OCI-LY1 (cell line): ENCODE measurements around the gene AFAP1.

Source experiments
- H2AFZ ChIP-seq: fragments of 200-600 bp; sonication (generic), shearing (Covaris generic); 2 replicates; pipeline ENCODE4 v1.6.0; 2014; ENCODE audit warnings: antibody characterized with exemption, mild to moderate bottlenecking, low read length
- H3F3A ChIP-seq: fragments of 200-600 bp; sonication (generic), shearing (Covaris generic); 2 replicates; pipeline ENCODE4 v1.6.0; 2014; ENCODE audit warnings: mild to moderate bottlenecking, antibody characterized with exemption, low read length, moderate library complexity; ENCODE audit not compliant: insufficient read depth
- H3K27ac ChIP-seq: fragments of 200-600 bp; sonication (generic); 2 replicates; pipeline ENCODE4 v1.5.1; 2014; ENCODE audit warnings: low read length, mixed run types, mild to moderate bottlenecking, low read depth; ENCODE audit not compliant: poor library complexity, severe bottlenecking
- H3K27me3 ChIP-seq: fragments of 200-600 bp; sonication (generic); 2 replicates; pipeline ENCODE4 v1.6.0; 2014; ENCODE audit warnings: antibody characterized with exemption, mild to moderate bottlenecking, low read length, moderate library complexity; ENCODE audit not compliant: insufficient read depth
- H3K36me3 ChIP-seq: fragments of 200-600 bp; sonication (generic); 2 replicates; pipeline ENCODE4 v1.6.1; 2014; ENCODE audit warnings: mild to moderate bottlenecking, antibody characterized with exemption, low read length, moderate library complexity, mixed read lengths; ENCODE audit not compliant: insufficient read depth
- H3K4me1 ChIP-seq: fragments of 200-600 bp; sonication (generic); 2 replicates; pipeline ENCODE4 v1.5.1; 2014; ENCODE audit warnings: mild to moderate bottlenecking, low read length, moderate library complexity; ENCODE audit not compliant: insufficient read depth, severe bottlenecking
- H3K4me2 ChIP-seq: fragments of 200-600 bp; sonication (generic), shearing (Covaris generic); 2 replicates; pipeline ENCODE4 v1.6.1; 2014; ENCODE audit warnings: low read length
- H3K4me3 ChIP-seq: fragments of 200-600 bp; sonication (generic); 2 replicates; pipeline ENCODE4 v1.5.1; 2014; ENCODE audit warnings: low read length, low read depth, mild to moderate bottlenecking, mixed read lengths; ENCODE audit not compliant: poor library complexity, severe bottlenecking
- H3K79me2 ChIP-seq: fragments of 200-600 bp; shearing (Covaris generic); 2 replicates; pipeline ENCODE4 v1.6.1; 2016; ENCODE audit warnings: mixed run types, low read length, mixed read lengths; ENCODE audit not compliant: insufficient read depth
- H3K9ac ChIP-seq: fragments of 200-600 bp; sonication (generic), shearing (Covaris generic); 2 replicates; pipeline ENCODE4 v1.6.1; 2014; ENCODE audit warnings: mild to moderate bottlenecking, low read length, mixed read lengths
- H3K9me2 ChIP-seq: fragments of 200-600 bp; sonication (generic), shearing (Covaris generic); 2 replicates; pipeline ENCODE4 v1.6.1; 2014; ENCODE audit warnings: low read depth, mild to moderate bottlenecking, low read length, mixed read lengths
- H3K9me3 ChIP-seq: fragments of 200-600 bp; shearing (Covaris generic); 2 replicates; pipeline ENCODE4 v1.6.1; 2014; ENCODE audit warnings: low read length, mixed read lengths
- H4K20me1 ChIP-seq: fragments of 200-600 bp; sonication (generic), shearing (Covaris generic); 2 replicates; pipeline ENCODE4 v1.6.0; 2016; ENCODE audit warnings: mild to moderate bottlenecking, low read length; ENCODE audit not compliant: insufficient read depth
- CTCF ChIP-seq: fragments of 200-600 bp; sonication (generic), shearing (Covaris generic); IDR thresholded peaks from 2 replicates; pipeline ENCODE4 v1.5.1; 2017; ENCODE audit warnings: mild to moderate bottlenecking, antibody characterized with exemption, low read length, moderate library complexity, mixed read lengths
- EZH2 ChIP-seq: fragments of 200-600 bp; sonication (generic), shearing (Covaris generic); IDR thresholded peaks from 2 replicates; pipeline ENCODE4 v1.8.0; 2017; ENCODE audit warnings: borderline replicate concordance, mixed run types, mild to moderate bottlenecking, antibody characterized with exemption, low read length, moderate library complexity, mixed read lengths

Gene AFAP1

GRCh38 chr4:7938609-7939376 lies 868 bp downstream of the AFAP1 start:
- H3K4me3 ChIP-seq, result no peak overlapping the region
- no peaks in the 10 kb centered on the region for H3K79me2 ChIP-seq
- H3K4me2 ChIP-seq, result no peak overlapping the region

DNA sequence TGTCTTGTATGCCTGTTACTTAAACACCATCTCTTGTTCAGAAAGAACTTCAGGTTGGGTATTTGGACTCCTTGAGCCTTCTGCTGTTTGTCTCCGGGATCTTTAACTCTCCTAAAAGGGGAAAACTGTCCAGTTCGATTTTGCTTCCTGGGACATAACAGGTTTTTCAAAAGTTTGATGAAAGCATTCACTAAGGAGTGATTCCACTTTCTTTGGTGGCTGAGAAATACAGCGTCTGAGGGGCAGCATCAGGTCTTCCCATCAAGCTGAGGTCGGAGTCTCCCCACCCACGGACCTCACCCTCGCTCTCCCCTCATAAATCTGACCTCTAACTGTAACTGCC lies 1.4 kb downstream of the AFAP1 start:
- no peaks in the 10 kb centered on the region for H3K27me3 ChIP-seq
- H3K4me3 ChIP-seq, result no peak overlapping the region
- no peaks in the 10 kb centered on the region for H3K36me3 ChIP-seq
- H3K4me2 ChIP-seq, result no peak overlapping the region
- H4K20me1 ChIP-seq, result no peaks in the 10 kb centered on the region
- TF ChIP-seq CTCF (no peak), EZH2 (no peak)
- no peak overlapping the region for H3K9ac ChIP-seq
- no peak overlapping the region for H2AFZ ChIP-seq
- no peaks in the 10 kb centered on the region for H3K4me1 ChIP-seq
- no peak overlapping the region for H3K27ac ChIP-seq
- H3K79me2 ChIP-seq, result no peaks in the 10 kb centered on the region
- no peaks in the 10 kb centered on the region for H3K9me3 ChIP-seq
- H3F3A ChIP-seq, result no peaks in the 10 kb centered on the region
- H3K9me2 ChIP-seq, result no peaks in the 10 kb centered on the region

More at GRCh38 chr4:7938609-7939376, 868 bp downstream of the AFAP1 start:
- no peaks in the 10 kb centered on the region for H3K36me3 ChIP-seq
- no peak overlapping the region for H3K9ac ChIP-seq
- no peaks in the 10 kb centered on the region for H3F3A ChIP-seq
- no peak overlapping the region for H2AFZ ChIP-seq
- TF ChIP-seq EZH2 (no peak), CTCF (no peak)
- H3K9me3 ChIP-seq, result no peaks in the 10 kb centered on the region
- H3K9me2 ChIP-seq, result no peaks in the 10 kb centered on the region
- no peaks in the 10 kb centered on the region for H3K27me3 ChIP-seq
- H3K27ac ChIP-seq, result no peak overlapping the region
- H3K4me1 ChIP-seq, result no peaks in the 10 kb centered on the region
- H4K20me1 ChIP-seq, result no peaks in the 10 kb centered on the region

- Histone ChIP-seq H3K9me3 (no peaks in the 10 kb centered on the region), H3K9me2 (no peaks in the 10 kb centered on the region), H3K4me2 (no peak overlapping the region), H2AFZ (no peak overlapping the region), H3K4me1 (no peaks in the 10 kb centered on the region), H3K9ac (no peak overlapping the region), H3K4me3 (no peak overlapping the region), H4K20me1 (no peaks in the 10 kb centered on the region), H3K27ac (no peak overlapping the region), H3K27me3 (no peaks in the 10 kb centered on the region), H3K79me2 (no peaks in the 10 kb centered on the region), H3F3A (no peaks in the 10 kb centered on the region), H3K36me3 (no peaks in the 10 kb centered on the region)
- TF ChIP-seq CTCF (no peak), EZH2 (no peak)
Measured at GRCh38 chr4:7937006-7937405, 2.7 kb downstream of the AFAP1 start.
